ENCODE results near the gene AKR7A2.

Gene AKR7A2

GRCh38 chr1:19343617-19344350, 31.8 kb upstream of the AKR7A2 start:
- DNase-seq (ENCODE audit: low read depth, low spot score), result no peak

GRCh38 chr1:19342894-19343616, 31.1 kb upstream of the AKR7A2 start:
- DNase-seq (ENCODE audit: low read depth, low spot score), result no peak

- DNase-seq (ENCODE audit: low read depth, low spot score), result no peak
Observed at GRCh38 chr1:19342062-19342750, 30.3 kb upstream of the AKR7A2 start.

GRCh38 chr1:19341201-19342061, 29.5 kb upstream of the AKR7A2 start:
- peak; percentile 52 for DNase-seq (ENCODE audit: low read depth, low spot score)

- no peak for DNase-seq (ENCODE audit: low read depth, low spot score)
Observed at GRCh38 chr1:19340387-19340937, 28.5 kb upstream of the AKR7A2 start.

- DNase-seq (ENCODE audit: low read depth, low spot score), result no peak
Observed at GRCh38 chr1:19339214-19339861, 27.4 kb upstream of the AKR7A2 start.

- no peak for DNase-seq (ENCODE audit: low read depth, low spot score)
Observed at GRCh38 chr1:19338323-19338762, 26.4 kb upstream of the AKR7A2 start.

GRCh38 chr1:19337289-19337688, 25.3 kb upstream of the AKR7A2 start:
- DNase-seq (ENCODE audit: low read depth, low spot score), result no peak

- no peak for DNase-seq (ENCODE audit: low read depth, low spot score)
Observed at GRCh38 chr1:19336543-19336942, 24.6 kb upstream of the AKR7A2 start.

- no peak for DNase-seq (ENCODE audit: low read depth, low spot score)
Observed at GRCh38 chr1:19333587-19334354, 21.8 kb upstream of the AKR7A2 start.

GRCh38 chr1:19332832-19333231, 20.9 kb upstream of the AKR7A2 start:
- no peak for DNase-seq (ENCODE audit: low read depth, low spot score)

- no peak for DNase-seq (ENCODE audit: low read depth, low spot score)
Observed at GRCh38 chr1:19331262-19331878, 19.4 kb upstream of the AKR7A2 start.

GRCh38 chr1:19330449-19331135, 18.6 kb upstream of the AKR7A2 start:
- DNase-seq (ENCODE audit: low read depth, low spot score), result no peak

- no peak for DNase-seq (ENCODE audit: low read depth, low spot score)
Observed at GRCh38 chr1:19329611-19330010, 17.7 kb upstream of the AKR7A2 start.

GRCh38 chr1:19329188-19329587, 17.2 kb upstream of the AKR7A2 start:
- DNase-seq (ENCODE audit: low read depth, low spot score), result no peak

- no peak for DNase-seq (ENCODE audit: low read depth, low spot score)
Observed at GRCh38 chr1:19328486-19328885, 16.5 kb upstream of the AKR7A2 start.

GRCh38 chr1:19327736-19328135, 15.8 kb upstream of the AKR7A2 start:
- DNase-seq (ENCODE audit: low read depth, low spot score), result no peak

- DNase-seq (ENCODE audit: low read depth, low spot score), result no peak
Observed at GRCh38 chr1:19327301-19327700, 15.4 kb upstream of the AKR7A2 start.

- no peak for DNase-seq (ENCODE audit: low read depth, low spot score)
Observed at GRCh38 chr1:19326748-19327065, 14.8 kb upstream of the AKR7A2 start.
